Endothelial cell (in vitro differentiated cells): ENCODE results near the gene GPR141. TPM values are rescaled to one million over a fixed set of nuclear protein-coding genes. Genes with fewer than 3 reads are reported as not detected.

Experiments used
- DNase-seq: peaks from one replicate; pipeline ENCODE4 v3.0.0; 2021; ENCODE audit warnings: low spot score
- H3K27ac Mint-ChIP-seq: one replicate; pipeline ENCODE4 v1.8.0; 2021; ENCODE audit warnings: mixed read lengths, inconsistent platforms; ENCODE audit not compliant: unreplicated experiment
- H3K27me3 Mint-ChIP-seq: one replicate; pipeline ENCODE4 v1.8.0; 2021; ENCODE audit warnings: mild to moderate bottlenecking, moderate library complexity, mixed read lengths, inconsistent platforms; ENCODE audit not compliant: unreplicated experiment
- H3K36me3 Mint-ChIP-seq: one replicate; pipeline ENCODE4 v1.8.0; 2021; ENCODE audit warnings: mild to moderate bottlenecking, low read depth, mixed read lengths, inconsistent platforms; ENCODE audit not compliant: unreplicated experiment
- H3K4me1 Mint-ChIP-seq: one replicate; pipeline ENCODE4 v1.8.0; 2021; ENCODE audit warnings: mild to moderate bottlenecking, mixed read lengths, inconsistent platforms; ENCODE audit not compliant: unreplicated experiment
- H3K4me3 Mint-ChIP-seq: one replicate; pipeline ENCODE4 v1.8.0; 2021; ENCODE audit warnings: mild to moderate bottlenecking, mixed read lengths, inconsistent platforms; ENCODE audit not compliant: unreplicated experiment
- H3K9me3 Mint-ChIP-seq: one replicate; pipeline ENCODE4 v1.8.0; 2021; ENCODE audit warnings: mixed read lengths, inconsistent platforms; ENCODE audit not compliant: unreplicated experiment
- total RNA-seq: library from RNA; stranded (reverse); fragmentation: NEBNext Ultra II Directional; extraction: Animal tissue kit (Norgen Biotek cat#: 25700); gene quantifications from one replicate; pipeline ENCODE4 v1.2.1, GENCODE V29; 2021; ENCODE audit not compliant: unreplicated experiment
- TF ChIP-seq, protein P1 (sequence below): fragments of 200-600 bp; sonication (generic); IDR thresholded peaks from one replicate; pipeline ENCODE4 v1.5.0; 2021; ENCODE audit warnings: antibody characterized with exemption; ENCODE audit not compliant: unreplicated experiment

Gene GPR141
- total RNA-seq, 1 donor from 2014 or later, result not detected

DNA sequence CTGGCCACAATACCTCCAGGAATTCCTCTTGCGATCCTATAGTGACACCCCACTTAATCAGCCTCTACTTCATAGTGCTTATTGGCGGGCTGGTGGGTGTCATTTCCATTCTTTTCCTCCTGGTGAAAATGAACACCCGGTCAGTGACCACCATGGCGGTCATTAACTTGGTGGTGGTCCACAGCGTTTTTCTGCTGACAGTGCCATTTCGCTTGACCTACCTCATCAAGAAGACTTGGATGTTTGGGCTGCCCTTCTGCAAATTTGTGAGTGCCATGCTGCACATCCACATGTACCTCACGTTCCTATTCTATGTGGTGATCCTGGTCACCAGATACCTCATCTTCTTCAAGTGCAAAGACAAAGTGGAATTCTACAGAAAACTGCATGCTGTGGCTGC is 56.8 kb downstream of the GPR141 start:
- Mint-ChIP-seq H3K36me3 (no peaks in the 10 kb centered on the region), H3K27ac (no peak overlapping the region), H3K4me1 (no peaks in the 10 kb centered on the region), H3K9me3 (no peaks in the 10 kb centered on the region), H3K27me3 (no peaks in the 10 kb centered on the region), H3K4me3 (no peak overlapping the region)
- TF ChIP-seq, protein P1, sequence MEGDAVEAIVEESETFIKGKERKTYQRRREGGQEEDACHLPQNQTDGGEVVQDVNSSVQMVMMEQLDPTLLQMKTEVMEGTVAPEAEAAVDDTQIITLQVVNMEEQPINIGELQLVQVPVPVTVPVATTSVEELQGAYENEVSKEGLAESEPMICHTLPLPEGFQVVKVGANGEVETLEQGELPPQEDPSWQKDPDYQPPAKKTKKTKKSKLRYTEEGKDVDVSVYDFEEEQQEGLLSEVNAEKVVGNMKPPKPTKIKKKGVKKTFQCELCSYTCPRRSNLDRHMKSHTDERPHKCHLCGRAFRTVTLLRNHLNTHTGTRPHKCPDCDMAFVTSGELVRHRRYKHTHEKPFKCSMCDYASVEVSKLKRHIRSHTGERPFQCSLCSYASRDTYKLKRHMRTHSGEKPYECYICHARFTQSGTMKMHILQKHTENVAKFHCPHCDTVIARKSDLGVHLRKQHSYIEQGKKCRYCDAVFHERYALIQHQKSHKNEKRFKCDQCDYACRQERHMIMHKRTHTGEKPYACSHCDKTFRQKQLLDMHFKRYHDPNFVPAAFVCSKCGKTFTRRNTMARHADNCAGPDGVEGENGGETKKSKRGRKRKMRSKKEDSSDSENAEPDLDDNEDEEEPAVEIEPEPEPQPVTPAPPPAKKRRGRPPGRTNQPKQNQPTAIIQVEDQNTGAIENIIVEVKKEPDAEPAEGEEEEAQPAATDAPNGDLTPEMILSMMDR, result no peak
- DNase-seq, result no peak

DNA sequence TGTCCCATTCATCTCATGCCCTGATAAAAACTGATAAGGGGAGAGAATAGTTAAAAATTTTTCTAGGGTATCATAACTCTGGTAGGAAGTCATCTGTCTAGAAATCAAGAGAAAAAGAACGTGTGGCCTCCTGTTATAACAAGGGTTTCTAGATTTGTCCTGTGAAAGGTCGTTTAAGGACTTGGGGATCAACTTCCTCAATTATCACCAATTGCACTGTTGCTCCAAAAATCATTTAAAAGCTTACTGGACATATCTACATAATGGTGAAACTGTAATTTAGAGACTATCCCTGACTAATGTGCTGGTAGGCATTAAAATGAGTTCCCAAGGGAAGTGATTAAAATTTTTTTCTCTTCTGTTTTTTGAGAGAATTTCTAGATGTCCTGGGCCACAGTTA is 58.2 kb downstream of the GPR141 start:
- Mint-ChIP-seq H3K27ac (no peak overlapping the region), H3K27me3 (no peaks in the 10 kb centered on the region), H3K36me3 (no peaks in the 10 kb centered on the region), H3K4me1 (no peaks in the 10 kb centered on the region), H3K9me3 (no peaks in the 10 kb centered on the region), H3K4me3 (no peak overlapping the region)
- TF ChIP-seq, protein P1, result no peak
- DNase-seq, result no peak

DNA sequence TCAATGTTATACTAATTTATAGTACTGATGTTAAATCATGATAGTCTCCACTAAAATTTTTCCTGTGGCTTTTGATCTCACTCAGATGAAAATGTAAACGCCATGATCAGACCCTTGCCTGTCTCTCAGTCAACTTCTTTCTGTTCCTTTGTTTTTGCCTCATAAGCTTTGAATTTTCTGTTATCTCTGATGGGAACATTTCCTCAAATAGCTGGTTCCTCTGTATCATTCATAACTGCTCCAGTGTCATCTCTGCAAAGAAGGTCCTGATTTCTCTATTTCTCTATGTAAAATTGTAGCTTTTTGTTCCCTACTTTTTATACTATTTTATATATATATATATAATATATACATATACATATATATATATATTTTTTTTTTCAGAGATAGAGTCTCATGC is 67.5 kb downstream of the GPR141 start:
- TF ChIP-seq, protein P1, result no peak
- H3K4me3 Mint-ChIP-seq, result no peak overlapping the region
- H3K9me3 Mint-ChIP-seq, result no peaks in the 10 kb centered on the region
- H3K4me1 Mint-ChIP-seq, result no peaks in the 10 kb centered on the region
- H3K27me3 Mint-ChIP-seq, result no peaks in the 10 kb centered on the region
- no peaks in the 10 kb centered on the region for H3K36me3 Mint-ChIP-seq
- DNase-seq, result no peak
- no peak overlapping the region for H3K27ac Mint-ChIP-seq

DNA sequence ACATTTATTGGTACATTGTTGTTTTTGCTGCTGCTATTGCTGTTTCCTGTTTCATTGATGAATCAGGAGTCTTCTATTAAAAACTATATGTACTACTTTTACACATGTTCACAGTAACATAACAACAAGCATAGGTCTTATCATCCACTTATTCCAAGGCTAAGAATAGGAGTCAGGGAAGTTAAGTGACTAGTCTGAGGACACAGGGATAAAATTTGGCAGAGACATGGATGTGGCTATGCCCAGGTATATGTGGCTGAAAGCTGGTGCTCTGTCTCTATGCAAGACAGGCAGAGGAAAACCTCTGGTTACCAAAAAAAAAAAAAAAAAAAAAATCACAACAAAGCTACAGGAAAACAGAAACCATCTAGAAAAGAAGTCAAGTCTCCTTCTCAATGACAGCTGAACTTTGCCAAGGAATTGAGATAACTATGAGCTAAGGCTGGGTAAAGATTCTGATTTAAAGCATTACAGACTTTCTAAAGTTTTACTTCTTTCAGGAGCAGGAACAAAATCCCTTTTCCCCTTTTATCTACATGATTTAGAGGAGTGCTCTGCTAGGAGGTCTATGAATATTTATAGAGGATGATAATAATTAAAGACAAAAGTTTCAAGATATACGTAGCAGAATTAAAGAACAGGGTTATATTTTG is 70.0 kb downstream of the GPR141 start:
- H3K9me3 Mint-ChIP-seq, result no peaks in the 10 kb centered on the region
- no peaks in the 10 kb centered on the region for H3K36me3 Mint-ChIP-seq
- DNase-seq, result no peak
- H3K4me3 Mint-ChIP-seq, result no peak overlapping the region
- H3K4me1 Mint-ChIP-seq, result no peaks in the 10 kb centered on the region
- no peaks in the 10 kb centered on the region for H3K27me3 Mint-ChIP-seq
- TF ChIP-seq, protein P1, result no peak
- no peak overlapping the region for H3K27ac Mint-ChIP-seq

DNA sequence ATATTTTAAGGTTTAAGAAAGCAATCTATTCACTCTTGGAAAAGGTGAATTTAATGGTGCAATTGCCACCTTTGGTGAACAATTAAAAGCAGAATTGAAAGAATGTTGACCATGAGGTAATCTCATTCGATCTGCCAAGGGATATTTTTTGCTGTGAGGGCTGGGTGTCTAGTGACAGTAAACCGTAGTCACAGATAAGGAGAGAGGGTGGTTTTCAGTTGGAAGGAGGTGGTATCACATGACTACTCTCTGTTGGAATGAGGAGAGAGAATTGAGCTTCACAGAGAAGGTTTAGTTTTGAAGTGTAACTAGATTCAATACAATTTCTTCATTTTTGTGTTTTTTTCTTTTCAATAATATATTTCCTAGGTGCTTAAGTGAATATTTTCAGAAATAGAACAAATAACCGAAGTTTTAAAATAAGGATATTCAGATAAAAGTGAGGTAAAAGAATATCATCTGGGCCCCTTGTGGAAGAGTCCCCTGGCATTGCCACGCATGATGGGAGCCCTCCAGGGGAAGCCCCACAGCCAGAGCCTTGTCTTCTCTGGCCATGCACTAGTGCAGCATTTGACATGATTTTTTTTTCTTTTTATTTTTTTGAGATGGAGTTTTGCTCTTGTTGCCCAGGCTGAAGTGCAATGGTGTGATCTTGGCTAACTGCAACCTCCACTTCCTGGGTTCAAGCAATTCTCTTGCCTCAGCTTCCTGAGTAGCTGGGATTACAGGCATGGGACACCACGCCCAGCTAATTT is 73.4 kb downstream of the GPR141 start:
- TF ChIP-seq, protein P1, result no peak
- Mint-ChIP-seq H3K27ac (no peak overlapping the region), H3K36me3 (no peaks in the 10 kb centered on the region), H3K4me3 (no peak overlapping the region), H3K27me3 (no peaks in the 10 kb centered on the region), H3K9me3 (no peaks in the 10 kb centered on the region), H3K4me1 (no peaks in the 10 kb centered on the region)
- no peak for DNase-seq
